Calu3 (cell line): ENCODE measurements around the gene ARHGEF28. TPM values are rescaled to one million over a fixed set of nuclear protein-coding genes. Genes with fewer than 3 reads are reported as not detected.

Experiments used
- BruUV-seq: library from RNA; stranded (reverse); fragments of 400-500 nt; replicated peaks from 2 replicates; lab custom pipeline; 2021; lab: Mats Ljungman, UMichigan
- CTCF ChIA-PET: fragments of 300-600 bp; sonication (Branson Sonifier 250); formaldehyde crosslinking; loops from one replicate; lab custom pipeline; 2022; ENCODE audit warnings: antibody characterized with exemption; lab: Charles Lee
- DNase-seq: peaks from one replicate; pipeline ENCODE4 v3.0.0; 2022
- H3K27ac Mint-ChIP-seq: one replicate; pipeline ENCODE4 v1.8.0; 2022; ENCODE audit warnings: mixed read lengths; ENCODE audit not compliant: unreplicated experiment
- H3K27me3 Mint-ChIP-seq: one replicate; pipeline ENCODE4 v1.8.0; 2022; ENCODE audit warnings: mixed read lengths; ENCODE audit not compliant: unreplicated experiment
- H3K36me3 Mint-ChIP-seq: one replicate; pipeline ENCODE4 v1.8.0; 2022; ENCODE audit warnings: mild to moderate bottlenecking, moderate library complexity, mixed read lengths; ENCODE audit not compliant: insufficient read depth, unreplicated experiment
- H3K4me1 Mint-ChIP-seq: one replicate; pipeline ENCODE4 v1.8.0; 2022; ENCODE audit warnings: mild to moderate bottlenecking, low read depth, mixed read lengths; ENCODE audit not compliant: unreplicated experiment
- H3K4me3 Mint-ChIP-seq: one replicate; pipeline ENCODE4 v1.8.0; 2022; ENCODE audit warnings: mild to moderate bottlenecking, low read depth, moderate library complexity, mixed read lengths; ENCODE audit not compliant: unreplicated experiment
- H3K9me3 Mint-ChIP-seq: one replicate; pipeline ENCODE4 v1.8.0; 2022; ENCODE audit warnings: low read depth, mixed read lengths; ENCODE audit not compliant: unreplicated experiment
- intact Hi-C: fragments of 100-400 bp; cut with micrococcal nuclease; formaldehyde crosslinking; loops from one replicate; pipeline ENCODE4 v1.10.0; 2022; ENCODE audit not compliant: unreplicated experiment
- total RNA-seq: library from RNA; stranded (reverse); gene quantifications from 2 replicates; pipeline ENCODE4 v1.2.3, GENCODE V29; 2022
- TF ChIP-seq, protein P1 (sequence below): fragments of 200-600 bp; IDR thresholded peaks from one replicate; pipeline ENCODE4 v1.8.0; 2022; ENCODE audit warnings: antibody characterized with exemption; ENCODE audit not compliant: unreplicated experiment

Gene ARHGEF28
- total RNA-seq, 1 experiment from 2014 or later: 92.0 TPM

DNA sequence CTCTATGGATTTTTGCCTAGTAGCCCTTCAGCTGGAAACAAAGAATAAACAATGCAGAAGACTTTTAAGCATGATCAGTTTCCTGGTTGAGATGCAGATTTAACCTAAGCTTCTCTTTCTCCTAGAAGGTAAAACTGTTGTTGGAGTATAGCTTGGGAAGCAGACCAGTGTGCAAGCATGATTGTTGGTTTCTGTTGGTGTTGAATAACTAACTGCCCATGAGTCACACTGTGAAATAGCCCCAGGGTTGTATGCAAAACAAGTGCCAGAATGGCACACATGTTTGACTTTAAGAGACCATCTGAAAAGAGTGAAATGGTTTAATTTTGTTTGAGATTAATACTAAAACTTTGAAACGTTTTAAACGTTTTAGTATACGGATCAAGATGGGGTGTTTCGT lies 227.1 kb downstream of the ARHGEF28 start:
- peaks cover 45% of the 10 kb centered on the region for H3K36me3 Mint-ChIP-seq
- H3K9me3 Mint-ChIP-seq: no peaks in the 10 kb centered on the region
- H3K4me3 Mint-ChIP-seq: peak overlapping the region; percentile 7
- peak; percentile 61 for DNase-seq
- CTCF ChIA-PET: interaction anchor here (0.8 to 1.3 kb wide), 5 partner anchors 9 to 40 kb away, joined by 3 to 4 read pairs (median 3); no protein-coding TSS in a partner anchor
- H3K4me1 Mint-ChIP-seq: peaks cover 32% of the 10 kb centered on the region
- no peaks in the 10 kb centered on the region for H3K27me3 Mint-ChIP-seq
- H3K27ac Mint-ChIP-seq: peak overlapping the region; percentile 71
- TF ChIP-seq, protein P1, sequence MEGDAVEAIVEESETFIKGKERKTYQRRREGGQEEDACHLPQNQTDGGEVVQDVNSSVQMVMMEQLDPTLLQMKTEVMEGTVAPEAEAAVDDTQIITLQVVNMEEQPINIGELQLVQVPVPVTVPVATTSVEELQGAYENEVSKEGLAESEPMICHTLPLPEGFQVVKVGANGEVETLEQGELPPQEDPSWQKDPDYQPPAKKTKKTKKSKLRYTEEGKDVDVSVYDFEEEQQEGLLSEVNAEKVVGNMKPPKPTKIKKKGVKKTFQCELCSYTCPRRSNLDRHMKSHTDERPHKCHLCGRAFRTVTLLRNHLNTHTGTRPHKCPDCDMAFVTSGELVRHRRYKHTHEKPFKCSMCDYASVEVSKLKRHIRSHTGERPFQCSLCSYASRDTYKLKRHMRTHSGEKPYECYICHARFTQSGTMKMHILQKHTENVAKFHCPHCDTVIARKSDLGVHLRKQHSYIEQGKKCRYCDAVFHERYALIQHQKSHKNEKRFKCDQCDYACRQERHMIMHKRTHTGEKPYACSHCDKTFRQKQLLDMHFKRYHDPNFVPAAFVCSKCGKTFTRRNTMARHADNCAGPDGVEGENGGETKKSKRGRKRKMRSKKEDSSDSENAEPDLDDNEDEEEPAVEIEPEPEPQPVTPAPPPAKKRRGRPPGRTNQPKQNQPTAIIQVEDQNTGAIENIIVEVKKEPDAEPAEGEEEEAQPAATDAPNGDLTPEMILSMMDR: no peak
- BruUV-seq: no TSS peak
- intact Hi-C loops: no loop called here

DNA sequence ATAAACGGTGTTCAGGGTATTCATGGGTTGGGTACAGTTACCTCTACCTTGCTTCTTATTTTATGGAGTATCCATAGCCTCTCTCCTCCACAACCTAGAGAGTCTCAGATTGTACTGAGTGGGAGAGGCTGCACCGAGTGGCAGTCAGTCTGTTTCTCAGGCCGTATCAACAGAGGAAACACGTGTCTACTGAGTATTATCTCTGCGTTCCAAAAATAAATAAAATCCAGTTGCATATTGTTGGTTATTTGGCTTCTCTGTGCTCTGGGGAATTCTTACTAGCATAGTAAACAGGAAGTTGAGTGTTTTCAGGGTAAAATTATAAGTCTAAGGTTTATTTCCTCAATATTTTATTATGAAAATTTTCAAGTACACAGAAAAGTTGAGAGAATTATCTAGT lies 231.0 kb downstream of the ARHGEF28 start:
- Mint-ChIP-seq H3K27ac (no peak overlapping the region), H3K9me3 (no peaks in the 10 kb centered on the region), H3K36me3 (peaks cover 67% of the 10 kb centered on the region), H3K4me3 (no peak overlapping the region), H3K4me1 (peaks cover 34% of the 10 kb centered on the region), H3K27me3 (no peaks in the 10 kb centered on the region)
- no TSS peak for BruUV-seq
- intact Hi-C loops: no loop called here
- no peak for DNase-seq
- CTCF ChIA-PET: no interaction called here
- TF ChIP-seq, protein P1: no peak

DNA sequence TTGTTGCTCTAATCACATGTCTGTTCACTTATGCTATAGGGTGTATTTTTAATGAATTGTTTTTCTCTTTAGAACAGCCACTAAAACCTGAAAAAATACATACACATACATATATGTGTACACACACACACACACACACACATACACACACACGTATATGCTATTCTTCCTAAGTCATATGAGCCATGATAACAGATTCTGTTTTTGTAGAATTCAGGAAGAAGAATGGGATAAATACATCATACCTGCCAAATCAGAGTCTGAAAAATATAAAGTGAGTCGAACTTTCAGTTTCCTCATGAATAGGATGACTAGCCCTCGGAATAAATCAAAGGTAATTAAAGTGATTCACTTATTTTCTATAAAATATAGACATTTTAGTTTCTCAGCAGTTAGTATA lies 231.4 kb downstream of the ARHGEF28 start:
- no peak overlapping the region for H3K27ac Mint-ChIP-seq
- BruUV-seq: no TSS peak
- TF ChIP-seq, protein P1: no peak
- no peak for DNase-seq
- H3K4me1 Mint-ChIP-seq: peaks cover 29% of the 10 kb centered on the region
- H3K4me3 Mint-ChIP-seq: no peak overlapping the region
- H3K27me3 Mint-ChIP-seq: no peaks in the 10 kb centered on the region
- intact Hi-C loops: no loop called here
- CTCF ChIA-PET: no interaction called here
- H3K9me3 Mint-ChIP-seq: no peaks in the 10 kb centered on the region
- peaks cover 68% of the 10 kb centered on the region for H3K36me3 Mint-ChIP-seq

DNA sequence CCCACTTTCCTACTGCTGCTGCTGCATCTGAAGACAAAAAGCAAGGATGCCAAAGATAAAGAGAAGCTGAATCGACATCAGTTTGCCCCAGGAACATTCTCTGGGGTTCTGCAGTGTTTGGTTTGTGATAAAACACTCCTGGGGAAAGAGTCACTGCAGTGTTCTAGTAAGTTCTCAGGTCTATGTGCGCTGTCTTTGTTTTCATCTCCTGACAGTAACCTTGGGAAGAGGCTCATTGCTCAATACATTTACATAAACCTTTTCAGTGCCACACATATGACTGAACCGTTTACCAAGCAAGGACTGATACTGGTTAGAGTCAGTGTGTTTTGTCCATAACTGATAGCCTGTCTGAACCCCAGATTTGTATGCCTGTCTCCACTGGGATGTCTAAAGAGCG lies 232.1 kb downstream of the ARHGEF28 start:
- Mint-ChIP-seq H3K4me1 (peaks cover 23% of the 10 kb centered on the region), H3K27ac (no peak overlapping the region), H3K36me3 (peaks cover 68% of the 10 kb centered on the region), H3K4me3 (no peak overlapping the region), H3K9me3 (no peaks in the 10 kb centered on the region), H3K27me3 (no peaks in the 10 kb centered on the region)
- TF ChIP-seq, protein P1: no peak
- no peak for DNase-seq
- no TSS peak for BruUV-seq
- intact Hi-C loops: no loop called here
- CTCF ChIA-PET: no interaction called here
